ENCODE data around the gene NDUFC2.

Gene NDUFC2

DNA sequence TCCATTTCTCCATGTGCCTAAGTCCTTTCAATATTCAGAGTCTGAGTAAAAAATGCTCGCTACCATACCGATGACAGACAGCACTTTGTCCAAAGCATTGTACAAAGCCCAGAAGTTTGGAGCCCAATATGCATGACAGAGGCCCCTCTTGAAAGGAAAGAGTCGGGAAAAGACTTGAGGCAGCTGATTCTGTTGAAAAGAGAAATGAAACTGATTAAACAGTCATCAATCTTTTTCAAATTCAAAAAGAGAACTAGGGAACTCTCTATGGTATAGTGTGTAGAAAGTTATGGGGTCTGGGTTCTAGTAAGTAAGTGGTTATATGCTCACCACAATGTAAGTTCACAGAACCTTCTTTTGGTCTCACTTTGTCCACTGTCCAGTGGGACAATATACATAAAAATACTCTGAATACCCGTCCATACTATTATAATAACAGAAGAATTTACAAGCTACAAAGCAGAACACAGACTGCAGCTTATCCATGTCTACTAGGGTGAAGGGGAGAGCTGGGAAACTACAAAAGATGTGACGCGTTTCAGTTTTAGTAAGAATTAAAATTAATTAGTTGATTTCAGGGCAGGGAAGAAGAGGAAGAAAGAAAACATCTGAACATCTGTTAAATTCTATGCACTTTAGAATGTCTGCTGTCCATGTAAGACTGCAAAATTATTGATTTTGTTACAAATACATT lies 33.1 kb upstream of the NDUFC2 start:
- ATAC-seq, result no peak
- TF ChIP-seq ZNF8 (CRISPR knock-in tag; IDR thresholded peaks at IDR 0.05) (no peak), RARB (CRISPR knock-in tag; IDR thresholded peaks at IDR 0.05) (no peak), TOX (CRISPR knock-in tag; IDR thresholded peaks at IDR 0.05; ENCODE audit: borderline replicate concordance) (no peak), ZFP30 (CRISPR knock-in tag; IDR thresholded peaks at IDR 0.05) (no peak), SNAI2 (CRISPR knock-in tag; IDR thresholded peaks at IDR 0.05) (no peak), ZNF70 (CRISPR knock-in tag; IDR thresholded peaks at IDR 0.05) (no peak), CSDC2 (CRISPR knock-in tag; IDR thresholded peaks at IDR 0.05) (no peak), OSR1 (CRISPR knock-in tag; IDR thresholded peaks at IDR 0.05) (no peak), ZFP3 (CRISPR knock-in tag; IDR thresholded peaks at IDR 0.05) (no peak), PPARA (CRISPR knock-in tag; IDR thresholded peaks at IDR 0.05; ENCODE audit: borderline replicate concordance) (no peak), BACH2 (CRISPR knock-in tag; IDR thresholded peaks at IDR 0.05; ENCODE audit: borderline replicate concordance) (no peak)
- TF ChIP-seq, protein P1, sequence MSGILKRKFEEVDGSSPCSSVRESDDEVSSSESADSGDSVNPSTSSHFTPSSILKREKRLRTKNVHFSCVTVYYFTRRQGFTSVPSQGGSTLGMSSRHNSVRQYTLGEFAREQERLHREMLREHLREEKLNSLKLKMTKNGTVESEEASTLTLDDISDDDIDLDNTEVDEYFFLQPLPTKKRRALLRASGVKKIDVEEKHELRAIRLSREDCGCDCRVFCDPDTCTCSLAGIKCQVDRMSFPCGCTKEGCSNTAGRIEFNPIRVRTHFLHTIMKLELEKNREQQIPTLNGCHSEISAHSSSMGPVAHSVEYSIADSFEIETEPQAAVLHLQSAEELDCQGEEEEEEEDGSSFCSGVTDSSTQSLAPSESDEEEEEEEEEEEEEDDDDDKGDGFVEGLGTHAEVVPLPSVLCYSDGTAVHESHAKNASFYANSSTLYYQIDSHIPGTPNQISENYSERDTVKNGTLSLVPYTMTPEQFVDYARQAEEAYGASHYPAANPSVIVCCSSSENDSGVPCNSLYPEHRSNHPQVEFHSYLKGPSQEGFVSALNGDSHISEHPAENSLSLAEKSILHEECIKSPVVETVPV (CRISPR knock-in tag; IDR thresholded peaks at IDR 0.05), result no peak
- TF ChIP-seq, protein P2, sequence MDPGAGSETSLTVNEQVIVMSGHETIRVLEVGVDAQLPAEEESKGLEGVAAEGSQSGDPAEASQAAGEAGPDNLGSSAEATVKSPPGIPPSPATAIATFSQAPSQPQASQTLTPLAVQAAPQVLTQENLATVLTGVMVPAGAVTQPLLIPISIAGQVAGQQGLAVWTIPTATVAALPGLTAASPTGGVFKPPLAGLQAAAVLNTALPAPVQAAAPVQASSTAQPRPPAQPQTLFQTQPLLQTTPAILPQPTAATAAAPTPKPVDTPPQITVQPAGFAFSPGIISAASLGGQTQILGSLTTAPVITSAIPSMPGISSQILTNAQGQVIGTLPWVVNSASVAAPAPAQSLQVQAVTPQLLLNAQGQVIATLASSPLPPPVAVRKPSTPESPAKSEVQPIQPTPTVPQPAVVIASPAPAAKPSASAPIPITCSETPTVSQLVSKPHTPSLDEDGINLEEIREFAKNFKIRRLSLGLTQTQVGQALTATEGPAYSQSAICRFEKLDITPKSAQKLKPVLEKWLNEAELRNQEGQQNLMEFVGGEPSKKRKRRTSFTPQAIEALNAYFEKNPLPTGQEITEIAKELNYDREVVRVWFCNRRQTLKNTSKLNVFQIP (CRISPR knock-in tag; IDR thresholded peaks at IDR 0.05; ENCODE audit: borderline replicate concordance, low read depth), result no peak
- TF ChIP-seq, protein P3, sequence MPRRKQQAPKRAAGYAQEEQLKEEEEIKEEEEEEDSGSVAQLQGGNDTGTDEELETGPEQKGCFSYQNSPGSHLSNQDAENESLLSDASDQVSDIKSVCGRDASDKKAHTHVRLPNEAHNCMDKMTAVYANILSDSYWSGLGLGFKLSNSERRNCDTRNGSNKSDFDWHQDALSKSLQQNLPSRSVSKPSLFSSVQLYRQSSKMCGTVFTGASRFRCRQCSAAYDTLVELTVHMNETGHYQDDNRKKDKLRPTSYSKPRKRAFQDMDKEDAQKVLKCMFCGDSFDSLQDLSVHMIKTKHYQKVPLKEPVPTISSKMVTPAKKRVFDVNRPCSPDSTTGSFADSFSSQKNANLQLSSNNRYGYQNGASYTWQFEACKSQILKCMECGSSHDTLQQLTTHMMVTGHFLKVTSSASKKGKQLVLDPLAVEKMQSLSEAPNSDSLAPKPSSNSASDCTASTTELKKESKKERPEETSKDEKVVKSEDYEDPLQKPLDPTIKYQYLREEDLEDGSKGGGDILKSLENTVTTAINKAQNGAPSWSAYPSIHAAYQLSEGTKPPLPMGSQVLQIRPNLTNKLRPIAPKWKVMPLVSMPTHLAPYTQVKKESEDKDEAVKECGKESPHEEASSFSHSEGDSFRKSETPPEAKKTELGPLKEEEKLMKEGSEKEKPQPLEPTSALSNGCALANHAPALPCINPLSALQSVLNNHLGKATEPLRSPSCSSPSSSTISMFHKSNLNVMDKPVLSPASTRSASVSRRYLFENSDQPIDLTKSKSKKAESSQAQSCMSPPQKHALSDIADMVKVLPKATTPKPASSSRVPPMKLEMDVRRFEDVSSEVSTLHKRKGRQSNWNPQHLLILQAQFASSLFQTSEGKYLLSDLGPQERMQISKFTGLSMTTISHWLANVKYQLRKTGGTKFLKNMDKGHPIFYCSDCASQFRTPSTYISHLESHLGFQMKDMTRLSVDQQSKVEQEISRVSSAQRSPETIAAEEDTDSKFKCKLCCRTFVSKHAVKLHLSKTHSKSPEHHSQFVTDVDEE (CRISPR knock-in tag; IDR thresholded peaks at IDR 0.05), result no peak

DNA sequence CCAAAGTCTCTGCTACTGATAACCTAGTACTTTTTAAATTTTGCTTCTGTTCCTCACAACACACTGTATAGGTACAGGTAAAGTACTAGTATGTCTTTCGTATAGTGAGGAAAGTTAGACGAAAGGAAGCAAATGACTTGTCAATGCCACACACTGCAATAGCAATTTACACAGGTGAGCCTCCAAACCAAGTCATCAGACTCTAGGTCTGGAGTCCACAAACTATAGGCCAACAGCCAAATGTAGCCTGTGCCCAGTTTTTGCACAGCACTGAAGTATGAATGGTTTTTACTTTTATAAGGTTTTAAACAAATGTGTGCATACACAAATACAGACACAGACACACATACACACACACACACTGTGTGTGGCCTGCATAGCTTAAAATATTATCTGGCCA lies 31.6 kb upstream of the NDUFC2 start:
- TF ChIP-seq, protein P4, sequence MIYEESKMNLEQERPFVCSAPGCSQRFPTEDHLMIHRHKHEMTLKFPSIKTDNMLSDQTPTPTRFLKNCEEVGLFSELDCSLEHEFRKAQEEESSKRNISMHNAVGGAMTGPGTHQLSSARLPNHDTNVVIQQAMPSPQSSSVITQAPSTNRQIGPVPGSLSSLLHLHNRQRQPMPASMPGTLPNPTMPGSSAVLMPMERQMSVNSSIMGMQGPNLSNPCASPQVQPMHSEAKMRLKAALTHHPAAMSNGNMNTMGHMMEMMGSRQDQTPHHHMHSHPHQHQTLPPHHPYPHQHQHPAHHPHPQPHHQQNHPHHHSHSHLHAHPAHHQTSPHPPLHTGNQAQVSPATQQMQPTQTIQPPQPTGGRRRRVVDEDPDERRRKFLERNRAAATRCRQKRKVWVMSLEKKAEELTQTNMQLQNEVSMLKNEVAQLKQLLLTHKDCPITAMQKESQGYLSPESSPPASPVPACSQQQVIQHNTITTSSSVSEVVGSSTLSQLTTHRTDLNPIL (CRISPR knock-in tag; IDR thresholded peaks at IDR 0.05; ENCODE audit: low read depth), result no peak
- TF ChIP-seq ZNF8 (CRISPR knock-in tag; IDR thresholded peaks at IDR 0.05) (no peak), CSDC2 (CRISPR knock-in tag; IDR thresholded peaks at IDR 0.05) (no peak), ZFP30 (CRISPR knock-in tag; IDR thresholded peaks at IDR 0.05) (no peak), ZNF565 (CRISPR knock-in tag; conservative IDR thresholded peaks at IDR 0.05; ENCODE audit: low read depth) (no peak), ISL1 (CRISPR knock-in tag; IDR thresholded peaks at IDR 0.05) (no peak), ARNTL (CRISPR knock-in tag; IDR thresholded peaks at IDR 0.05; ENCODE audit: borderline replicate concordance, low read depth) (no peak), PPARA (CRISPR knock-in tag; IDR thresholded peaks at IDR 0.05; ENCODE audit: borderline replicate concordance) (no peak), ZNF70 (CRISPR knock-in tag; IDR thresholded peaks at IDR 0.05) (no peak), TOX (CRISPR knock-in tag; IDR thresholded peaks at IDR 0.05; ENCODE audit: borderline replicate concordance) (no peak), BACH2 (CRISPR knock-in tag; IDR thresholded peaks at IDR 0.05; ENCODE audit: borderline replicate concordance) (no peak), SNAI2 (CRISPR knock-in tag; IDR thresholded peaks at IDR 0.05) (no peak)
- TF ChIP-seq, protein P5, sequence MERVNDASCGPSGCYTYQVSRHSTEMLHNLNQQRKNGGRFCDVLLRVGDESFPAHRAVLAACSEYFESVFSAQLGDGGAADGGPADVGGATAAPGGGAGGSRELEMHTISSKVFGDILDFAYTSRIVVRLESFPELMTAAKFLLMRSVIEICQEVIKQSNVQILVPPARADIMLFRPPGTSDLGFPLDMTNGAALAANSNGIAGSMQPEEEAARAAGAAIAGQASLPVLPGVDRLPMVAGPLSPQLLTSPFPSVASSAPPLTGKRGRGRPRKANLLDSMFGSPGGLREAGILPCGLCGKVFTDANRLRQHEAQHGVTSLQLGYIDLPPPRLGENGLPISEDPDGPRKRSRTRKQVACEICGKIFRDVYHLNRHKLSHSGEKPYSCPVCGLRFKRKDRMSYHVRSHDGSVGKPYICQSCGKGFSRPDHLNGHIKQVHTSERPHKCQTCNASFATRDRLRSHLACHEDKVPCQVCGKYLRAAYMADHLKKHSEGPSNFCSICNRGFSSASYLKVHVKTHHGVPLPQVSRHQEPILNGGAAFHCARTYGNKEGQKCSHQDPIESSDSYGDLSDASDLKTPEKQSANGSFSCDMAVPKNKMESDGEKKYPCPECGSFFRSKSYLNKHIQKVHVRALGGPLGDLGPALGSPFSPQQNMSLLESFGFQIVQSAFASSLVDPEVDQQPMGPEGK (CRISPR knock-in tag; IDR thresholded peaks at IDR 0.05; ENCODE audit: borderline replicate concordance), result no peak

DNA sequence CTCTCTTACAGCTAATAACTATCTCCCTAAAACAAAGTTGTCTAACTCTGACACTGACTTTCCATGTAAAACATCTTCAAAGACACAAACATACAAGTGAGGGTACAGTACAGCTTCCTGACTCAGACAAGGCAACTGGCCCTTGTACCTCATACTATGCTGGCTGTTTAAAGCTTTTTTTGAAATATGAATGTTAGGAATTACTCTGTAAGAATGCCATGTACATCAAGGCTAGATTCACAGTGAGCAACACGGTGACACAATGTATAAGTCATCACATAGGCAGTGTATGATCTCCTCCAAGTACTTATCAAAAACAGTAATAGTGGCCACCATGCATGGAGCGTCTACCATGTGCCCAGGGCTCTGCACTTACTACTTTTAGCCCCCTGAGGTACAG lies 31.2 kb upstream of the NDUFC2 start:
- no peak for TF ChIP-seq ZFP3 (CRISPR knock-in tag; IDR thresholded peaks at IDR 0.05)
- TF ChIP-seq, protein P2 (CRISPR knock-in tag; IDR thresholded peaks at IDR 0.05; ENCODE audit: borderline replicate concordance, low read depth), result no peak
- no peak for ATAC-seq

More for the DNA sequence above, 31.6 kb upstream of the NDUFC2 start:
- ATAC-seq, result no peak
